K562 (cell line): Measurements from ENCODE around the gene NOP16. TPM values are rescaled to one million over a fixed set of nuclear protein-coding genes. Genes with fewer than 3 reads are reported as not detected.
"Not testable (repeated sequence)": the region's sequence is repeated elsewhere in the genome, so short reads cannot be mapped to it uniquely, and the experiment has no call there.

Experiments used
- ATAC-seq: fragments of 200-7000 bp; cut with Tn5 transposase; 3 replicates; pipeline ENCODE4 v1.9.1; 2020; ENCODE audit warnings: moderate library complexity
- BruUV-seq: library from RNA; stranded (reverse); fragments of 400-500 nt; replicated peaks from 2 replicates; lab custom pipeline; 2021; lab: Mats Ljungman, UMichigan
- CTCF ChIA-PET: fragments of 300-600 bp; formaldehyde crosslinking; extraction: SDS; loops from one replicate; lab custom pipeline; 2021; ENCODE audit warnings: low intra/inter-chr PET ratio; lab: Yijun Ruan, JAX
- POLR2A ChIA-PET: fragments of 300-600, 350-650 bp; sonication (Branson Sonifier 250); formaldehyde crosslinking; extraction: SDS; loops from one replicate; lab custom pipeline; 2021; ENCODE audit warnings: antibody characterized with exemption, inconsistent platforms; lab: Yijun Ruan, JAX
- DNase-seq, 4 experiments: peaks; one replicate each; pipeline versions ENCODE4 v3.0.0 to v3.0.0-alpha.2; 2011 to 2018; ENCODE audit warnings: low spot score in 3 of 4, mixed read lengths in 3 of 4; ENCODE audit errors: extremely low read depth in 1 of 4
- FAIRE-seq: peaks from 2 replicates; lab custom pipeline; 2011; peaks lifted over from hg19 to GRCh38; lab: Jason Lieb, UNC
- H2AFZ ChIP-seq: 2 replicates; pipeline ENCODE4 v1.6.0; 2011; ENCODE audit warnings: low read depth, low read length, control low read depth, inconsistent platforms
- H3K27ac ChIP-seq: fragments of 200-600 bp; 3 replicates; pipeline ENCODE4 v1.8.0; 2011; ENCODE audit warnings: low read depth, mild to moderate bottlenecking, control low read depth, inconsistent platforms, low read length, moderate library complexity, mixed read lengths; ENCODE audit errors: extremely low read depth
- H3K27me3 ChIP-seq, 2 experiments: fragments of 300-600 bp in 1 of 2; 2 replicates in 1 of 2; 3 replicates in 1 of 2; pipeline versions ENCODE4 v1.6.0 to v1.8.0; 2011; ENCODE audit warnings: inconsistent platforms in 2 of 2, low read length in 2 of 2, mild to moderate bottlenecking in 1 of 2, mixed read lengths in 1 of 2, moderate library complexity in 1 of 2; ENCODE audit not compliant: control insufficient read depth in 2 of 2, insufficient read depth in 2 of 2
- H3K36me3 ChIP-seq: fragments of 300-600 bp; 3 replicates; pipeline ENCODE4 v1.8.0; 2011; ENCODE audit warnings: mild to moderate bottlenecking, low read length, inconsistent platforms; ENCODE audit not compliant: control insufficient read depth, insufficient read depth
- H3K4me1 ChIP-seq, 2 experiments: fragments of 200-600 bp in 1 of 2; replicated peaks in 1 of 2; 2 replicates in 1 of 2; 3 replicates in 1 of 2; pipeline versions ENCODE4 v1.5.1 to v1.8.0; 2011; ENCODE audit warnings: inconsistent platforms in 2 of 2, low read length in 2 of 2, mild to moderate bottlenecking in 1 of 2, mixed read lengths in 1 of 2, moderate library complexity in 1 of 2; ENCODE audit not compliant: control insufficient read depth in 2 of 2, insufficient read depth in 2 of 2
- H3K4me2 ChIP-seq: 2 replicates; pipeline ENCODE4 v1.6.1; 2011; ENCODE audit warnings: low read length, control low read depth, inconsistent platforms, mixed read lengths; ENCODE audit not compliant: insufficient read depth
- H3K4me3 ChIP-seq: fragments of 200-600 bp; sonication (generic), shearing (Covaris generic); 2 replicates; pipeline ENCODE4 v1.5.1; 2016; ENCODE audit warnings: control low read depth, inconsistent platforms
- H3K79me2 ChIP-seq: fragments of 200-600 bp; 3 replicates; pipeline ENCODE4 v1.8.0; 2011; ENCODE audit warnings: low read length, inconsistent platforms; ENCODE audit not compliant: control insufficient read depth, insufficient read depth
- H3K9ac ChIP-seq, 2 experiments: 2 replicates each; pipeline versions ENCODE4 v1.6.0 to v1.6.1; 2011; ENCODE audit warnings: low read depth in 2 of 2, low read length in 2 of 2, control low read depth in 1 of 2, inconsistent platforms in 1 of 2, mild to moderate bottlenecking in 1 of 2, mixed read lengths in 1 of 2; ENCODE audit not compliant: insufficient read depth in 1 of 2
- H3K9me1 ChIP-seq: one replicate; pipeline ENCODE4 v1.6.0; 2011; ENCODE audit warnings: inconsistent platforms, mild to moderate bottlenecking, low read length, moderate library complexity; ENCODE audit not compliant: control insufficient read depth, insufficient read depth
- H3K9me3 ChIP-seq: replicated peaks from 2 replicates; pipeline ENCODE4 v1.5.1; 2011; ENCODE audit warnings: low read depth, low read length, inconsistent platforms; ENCODE audit not compliant: control insufficient read depth, insufficient read depth
- H4K20me1 ChIP-seq: replicated peaks from 2 replicates; pipeline ENCODE4 v1.6.1; 2011; ENCODE audit warnings: low read length, inconsistent platforms, mixed read lengths; ENCODE audit not compliant: control insufficient read depth, insufficient read depth
- GATAD2A ChIP-seq: fragments of 450-650 bp; IDR thresholded peaks from 2 replicates; pipeline ENCODE4 v1.6.1; 2017
- NFXL1 ChIP-seq: fragments of 450-650 bp; formaldehyde crosslinking; IDR thresholded peaks from 2 replicates; pipeline ENCODE4 v1.4.0; 2021; ENCODE audit warnings: mild to moderate bottlenecking
- RBM15 ChIP-seq: fragments of 200-400 bp; formaldehyde crosslinking; IDR thresholded peaks from 2 replicates; pipeline ENCODE4 v1.6.1; 2018; ENCODE audit warnings: mild to moderate bottlenecking, low read length, moderate library complexity; ENCODE audit not compliant: insufficient read depth
- ZNF121 ChIP-seq: sonication (generic); formaldehyde crosslinking; conservative IDR thresholded peaks from 2 replicates; pipeline ENCODE4 v1.8.0; 2022; ENCODE audit warnings: missing genetic modification reagents
- ZNF584 ChIP-seq: fragments of 200-800 bp; sonication (Bioruptor generic); IDR thresholded peaks from 2 replicates; pipeline ENCODE4 v1.6.1; 2016; ENCODE audit warnings: low read depth, mild to moderate bottlenecking, missing genetic modification characterization, missing compliant biosample characterization
- WGBS: fragments of 100-300 bp; shearing (Covaris generic); methylation state at CpG from one replicate; pipeline ENCODE4 v1.1.6; 2016; ENCODE audit warnings: low coverage, mixed read lengths; ENCODE audit not compliant: insufficient coverage; ENCODE audit errors: missing lambda C conversion rate; 5-methylcytosine and 5-hydroxymethylcytosine counted together
- in situ Hi-C: fragments of 300-500 bp; cut with MboI; formaldehyde crosslinking; loops from 4 replicates; pipeline ENCODE4 v1.15.0; 2018; ENCODE audit warnings: inconsistent platforms, mixed read lengths
- intact Hi-C: fragments of 100-400 bp; cut with micrococcal nuclease; formaldehyde crosslinking; loops from 2 replicates; pipeline ENCODE4 v1.14.2; 2022
- polyA plus RNA-seq, 8 experiments: library from polyadenylated mRNA; depleted of rRNA in 4 of 8; stranded (reverse) in 5 of 8; unstranded in 3 of 8; fragments of >200 nt; fragmentation: Nextera tagmentation in 2 of 8; fragmentation: Illumina TruSeq in 1 of 8; extraction: Ambion mirVana in 2 of 8; extraction: Trizol in 1 of 8; gene quantifications; 2 replicates each; pipeline versions ENCODE4 v1.2.1 to v1.2.3, GENCODE V29; 2011 to 2014; ENCODE audit warnings: inconsistent platforms in 1 of 8, missing spikeins in 1 of 8
- total RNA-seq, 7 experiments: library from RNA; depleted of rRNA in 6 of 7; stranded (reverse); fragments of >200 nt in 6 of 7; fragmentation: Illumina TruSeq in 2 of 7; extraction: Trizol in 2 of 7; gene quantifications; 2 replicates each; pipeline versions ENCODE4 v1.2.1 to v1.2.3, GENCODE V29; 2011 to 2021; ENCODE audit warnings: low replicate concordance in 1 of 7
- TF ChIP-seq, protein P1 (sequence below): fragments of 250-450 bp; sonication (Bioruptor Pico); IDR thresholded peaks from 2 replicates; pipeline ENCODE4 v1.5.0; 2022; ENCODE audit warnings: mild to moderate bottlenecking

Gene NOP16
- total and polyA plus RNA-seq, 9 of the 15 experiments (the other 6 are each of a cell fraction or from before 2014, with no cell fraction given): 92.5 to 342 (median 148) TPM

DNA sequence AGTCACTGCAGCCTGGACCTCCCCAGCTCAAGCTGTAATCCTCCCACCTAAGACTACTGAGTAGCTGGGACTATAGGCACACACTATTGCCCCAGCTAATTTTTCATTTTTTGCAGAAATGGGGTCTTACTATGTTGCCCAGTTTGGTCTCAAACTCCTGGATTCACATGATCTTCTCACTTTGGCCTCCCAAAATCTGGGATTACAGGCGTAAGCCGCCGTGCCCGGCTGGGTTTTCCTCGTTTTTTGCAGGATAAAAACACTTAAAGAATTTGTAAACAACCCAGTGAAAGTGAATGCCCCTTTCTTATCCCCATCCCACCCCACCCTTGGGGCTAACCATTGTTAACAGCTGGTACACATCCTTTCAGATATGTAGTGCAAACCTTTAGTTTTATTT, 20.2 kb upstream of the NOP16 start:
- BruUV-seq: no TSS peak
- in situ Hi-C loops: no loop called here

GRCh38 chr5:176408252-176408573, 19.8 kb upstream of the NOP16 start:
- H3K4me2 ChIP-seq, H3K9me3 ChIP-seq, H3K9me1 ChIP-seq, H3K27me3 ChIP-seq, intact Hi-C loops, ATAC-seq, H2AFZ ChIP-seq, H3K4me1 ChIP-seq, BruUV-seq, H3K9ac ChIP-seq, H3K79me2 ChIP-seq, FAIRE-seq, H3K4me3 ChIP-seq, DNase-seq, H4K20me1 ChIP-seq, H3K27ac ChIP-seq, in situ Hi-C loops, CTCF ChIA-PET: not testable (repeated sequence)
- WGBS: 85% methylated on average over 6 of the region's 10 CpGs
- POLR2A ChIA-PET: interaction anchor here (0.6 to 2.9 kb wide), 2 partner anchors 15 to 239 kb away, joined by 3 to 15 read pairs; partner anchors contain the start of gene TSPAN17
- H3K36me3 ChIP-seq: peaks cover 39% of the 10 kb centered on the region; the same call in 2 of the 3 replicates

More for the DNA sequence above, 20.2 kb upstream of the NOP16 start:
- 80% methylated on average over 5 of the region's 5 CpGs for WGBS
- Histone ChIP-seq H4K20me1 (peaks cover 6% of the 10 kb centered on the region; the same call in 1 of the 2 replicates), H3K9ac (no peak overlapping the region), H3K27me3 (no peaks in the 10 kb centered on the region), H3K36me3 (peaks cover 39% of the 10 kb centered on the region; the same call in 2 of the 3 replicates), H2AFZ (no peak overlapping the region), H3K27ac (no peak overlapping the region), H3K9me1 (no peaks in the 10 kb centered on the region), H3K4me1 (peaks cover 0 to 7% of the 10 kb centered on the region in 2 experiments; a peak in 2 of 5 replicates), H3K4me3 (no peak overlapping the region), H3K9me3 (no peaks in the 10 kb centered on the region), H3K4me2 (no peak overlapping the region), H3K79me2 (no peaks in the 10 kb centered on the region)
- ATAC-seq: no peak
- peak in 2 of 4 experiments; percentile 5 for DNase-seq
- POLR2A ChIA-PET: interaction anchor here (0.7 to 2.9 kb wide), 2 partner anchors 15 to 20 kb away, joined by 3 to 15 read pairs; no protein-coding TSS in a partner anchor
- FAIRE-seq: no peak
- intact Hi-C loops: no loop called here
- CTCF ChIA-PET: no interaction called here
- TF ChIP-seq RBM15 (no peak), GATAD2A (no peak), NFXL1 (CRISPR knock-in tag) (no peak), ZNF121 (0 out of 2 replicates have a peak, but pooled peaks have one; percentile 6), ZNF584 (CRISPR knock-in tag) (no peak)
- TF ChIP-seq, protein P1, sequence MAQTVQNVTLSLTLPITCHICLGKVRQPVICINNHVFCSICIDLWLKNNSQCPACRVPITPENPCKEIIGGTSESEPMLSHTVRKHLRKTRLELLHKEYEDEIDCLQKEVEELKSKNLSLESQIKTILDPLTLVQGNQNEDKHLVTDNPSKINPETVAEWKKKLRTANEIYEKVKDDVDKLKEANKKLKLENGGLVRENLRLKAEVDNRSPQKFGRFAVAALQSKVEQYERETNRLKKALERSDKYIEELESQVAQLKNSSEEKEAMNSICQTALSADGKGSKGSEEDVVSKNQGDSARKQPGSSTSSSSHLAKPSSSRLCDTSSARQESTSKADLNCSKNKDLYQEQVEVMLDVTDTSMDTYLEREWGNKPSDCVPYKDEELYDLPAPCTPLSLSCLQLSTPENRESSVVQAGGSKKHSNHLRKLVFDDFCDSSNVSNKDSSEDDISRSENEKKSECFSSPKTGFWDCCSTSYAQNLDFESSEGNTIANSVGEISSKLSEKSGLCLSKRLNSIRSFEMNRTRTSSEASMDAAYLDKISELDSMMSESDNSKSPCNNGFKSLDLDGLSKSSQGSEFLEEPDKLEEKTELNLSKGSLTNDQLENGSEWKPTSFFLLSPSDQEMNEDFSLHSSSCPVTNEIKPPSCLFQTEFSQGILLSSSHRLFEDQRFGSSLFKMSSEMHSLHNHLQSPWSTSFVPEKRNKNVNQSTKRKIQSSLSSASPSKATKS (CRISPR knock-in tag): no peak
